HepG2 (cell line): ENCODE measurements around the gene MPP7.

Experiments
- CHD2 ChIP-seq: IDR thresholded peaks from 2 replicates; pipeline ENCODE4 v1.6.1; 2011; ENCODE audit warnings: low read depth, low read length, improper control_type of control experiment
- CREB1 ChIP-seq, 2 experiments: fragments of 450-650 bp in 1 of 2; IDR thresholded peaks; 2 replicates each; pipeline ENCODE4 v1.6.1; 2016 to 2017; ENCODE audit warnings: control low read depth in 1 of 2, mild to moderate bottlenecking in 1 of 2, missing compliant biosample characterization in 1 of 2, missing genetic modification characterization in 1 of 2
- CTCF ChIP-seq: sonication (generic); formaldehyde crosslinking; IDR thresholded peaks from 2 replicates; pipeline ENCODE4 v1.5.0; 2020; ENCODE audit warnings: mild to moderate bottlenecking, missing genetic modification reagents, moderate library complexity
- FOXK2 ChIP-seq: fragments of 450-650 bp; IDR thresholded peaks from 2 replicates; pipeline ENCODE4 v1.6.1; 2016
- MYC ChIP-seq: sonication (generic); formaldehyde crosslinking; IDR thresholded peaks from 2 replicates; pipeline ENCODE4 v1.9.0; 2021; ENCODE audit warnings: missing genetic modification reagents, borderline replicate concordance
- NR1H2 ChIP-seq: sonication (generic); formaldehyde crosslinking; IDR thresholded peaks from 2 replicates; pipeline ENCODE4 v1.8.1; 2022; ENCODE audit warnings: low read depth, missing genetic modification reagents, borderline replicate concordance
- POLR2AphosphoS5 ChIP-seq: IDR thresholded peaks from 2 replicates; pipeline ENCODE4 v1.6.1; 2012; ENCODE audit warnings: low read depth, low read length
- RARA ChIP-seq: IDR thresholded peaks from 2 replicates; pipeline ENCODE4 v1.6.1; 2016; ENCODE audit warnings: missing genetic modification reagents, missing compliant biosample characterization
- ZNF276 ChIP-seq: sonication (generic); formaldehyde crosslinking; IDR thresholded peaks from 2 replicates; pipeline ENCODE4 v1.4.0; 2020; ENCODE audit warnings: mild to moderate bottlenecking, low read depth, missing genetic modification reagents

DNA sequence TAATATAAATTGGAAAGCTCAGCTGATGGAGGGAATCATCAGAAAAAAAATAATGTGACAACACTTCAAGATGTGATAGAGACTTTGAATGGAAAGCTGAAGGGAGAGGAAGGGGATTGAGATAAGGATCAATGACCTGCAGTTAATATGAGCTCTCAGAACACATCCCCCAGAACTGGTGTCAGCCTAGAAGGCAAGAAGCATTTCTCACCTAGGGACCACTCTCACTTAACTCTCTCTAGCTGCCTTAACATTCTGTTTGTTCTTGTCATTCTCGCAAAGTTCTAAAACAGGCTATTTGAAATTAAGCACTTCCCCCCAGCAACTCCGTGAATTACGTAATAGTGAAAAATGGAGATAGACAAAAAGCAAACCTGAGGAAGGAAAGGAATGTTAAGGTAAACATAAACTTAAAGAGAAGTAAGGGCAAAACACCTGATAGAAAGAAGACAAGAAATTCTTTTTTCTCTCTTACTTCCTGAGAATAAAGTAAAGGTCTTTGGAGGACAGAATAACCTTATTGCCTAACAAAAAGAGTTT, 1.2 kb upstream of the MPP7 start:
- TF ChIP-seq POLR2AphosphoS5: no peak
- no peak for TF ChIP-seq CTCF
- no peak for TF ChIP-seq CREB1 (IDR thresholded peaks at IDR 0.05)
- no peak for TF ChIP-seq CREB1 (CRISPR knock-in tag; IDR thresholded peaks at IDR 0.05)
- no peak for TF ChIP-seq MYC (CRISPR knock-in tag)
- no peak for TF ChIP-seq ZNF276
- TF ChIP-seq NR1H2 (CRISPR knock-in tag): no peak
- no peak for TF ChIP-seq CHD2
- no peak for TF ChIP-seq FOXK2
- TF ChIP-seq RARA (CRISPR knock-in tag): no peak
